ENCODE data around the gene RPL10A.
"Not testable (repeated sequence)": the region's sequence is repeated elsewhere in the genome, so short reads cannot be mapped to it uniquely, and the experiment has no call there.

Gene RPL10A

GRCh38 chr6:35512006-35512405 lies 43.8 kb downstream of the RPL10A start:
- DNase-seq (ENCODE audit: low read depth in 2 of 2) = no peak

DNA sequence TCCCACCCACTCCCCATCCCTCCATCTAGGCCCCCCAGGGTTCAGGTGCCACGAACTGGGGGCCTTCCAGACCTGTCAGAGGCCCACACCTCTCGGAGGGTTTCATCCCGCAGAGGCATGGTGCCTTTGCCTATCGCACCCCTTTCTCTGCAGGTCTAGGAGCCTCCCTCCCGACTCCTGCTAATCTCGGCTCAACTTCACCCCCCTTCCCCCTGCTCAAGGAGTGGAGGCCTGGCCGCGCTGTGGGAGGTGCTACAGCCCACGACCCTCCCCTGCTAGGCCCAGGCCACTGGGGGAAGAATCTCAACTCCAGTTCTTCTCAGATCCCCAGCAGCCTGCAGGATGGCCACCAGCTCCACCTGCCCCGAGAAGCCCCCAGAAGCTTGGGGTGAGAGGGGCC lies 44.5 kb downstream of the RPL10A start, which contains the start of gene TULP1:
Gene TULP1, minus strand, starts transcription at position 157 of the 400 bp plus-strand sequence. Its CDS starts 38 bp downstream, at position 119.
- no peak for DNase-seq (ENCODE audit: low read depth in 2 of 2)

- no peak for DNase-seq (ENCODE audit: low read depth in 2 of 2)
Measured at GRCh38 chr6:35514587-35514986, 46.4 kb downstream of the RPL10A start.

- not testable (repeated sequence) for DNase-seq (ENCODE audit: low read depth in 2 of 2)
Measured at GRCh38 chr6:35515939-35516338, 47.7 kb downstream of the RPL10A start.

DNA sequence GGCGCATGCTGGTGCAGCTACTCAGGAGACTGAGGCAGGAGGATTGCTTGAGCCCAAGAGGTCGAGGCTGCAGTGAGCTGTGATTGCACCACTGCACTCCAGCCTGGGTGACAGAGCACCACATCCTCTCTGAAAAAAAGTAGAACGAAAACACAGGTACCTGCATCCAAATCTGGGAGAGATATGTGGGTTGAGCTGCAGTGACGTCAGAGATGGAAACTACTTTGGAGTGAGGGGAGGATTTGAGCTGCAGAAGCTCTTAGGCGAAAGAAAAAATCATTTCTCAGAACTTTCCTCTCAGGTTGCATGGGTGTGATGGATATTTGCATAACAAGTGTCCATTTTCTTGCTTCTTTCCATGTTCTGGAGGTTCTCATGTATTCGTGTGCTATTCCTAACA lies 48.5 kb downstream of the RPL10A start:
- DNase-seq (ENCODE audit: low read depth in 2 of 2) = no peak

DNA sequence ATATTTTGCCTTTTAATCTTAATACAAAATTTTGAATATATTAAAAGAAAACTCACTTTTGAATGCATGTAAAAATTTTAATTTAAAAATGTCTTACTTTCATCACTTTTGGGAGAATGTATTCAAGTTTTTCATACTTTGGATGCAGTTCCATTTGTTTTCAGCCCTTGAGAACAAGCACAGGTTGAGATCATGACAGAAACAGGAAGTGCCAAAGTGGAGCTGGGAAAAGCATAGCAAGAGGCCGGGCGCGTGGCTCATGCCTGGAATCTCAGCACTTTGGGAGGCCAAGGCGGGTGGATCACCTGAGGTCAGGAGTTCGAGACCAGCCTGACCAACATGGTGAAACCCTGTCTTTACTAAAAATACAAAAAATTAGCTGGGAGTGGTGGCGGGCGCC lies 49.8 kb downstream of the RPL10A start:
- DNase-seq (ENCODE audit: low read depth in 2 of 2) = not testable (repeated sequence)

DNA sequence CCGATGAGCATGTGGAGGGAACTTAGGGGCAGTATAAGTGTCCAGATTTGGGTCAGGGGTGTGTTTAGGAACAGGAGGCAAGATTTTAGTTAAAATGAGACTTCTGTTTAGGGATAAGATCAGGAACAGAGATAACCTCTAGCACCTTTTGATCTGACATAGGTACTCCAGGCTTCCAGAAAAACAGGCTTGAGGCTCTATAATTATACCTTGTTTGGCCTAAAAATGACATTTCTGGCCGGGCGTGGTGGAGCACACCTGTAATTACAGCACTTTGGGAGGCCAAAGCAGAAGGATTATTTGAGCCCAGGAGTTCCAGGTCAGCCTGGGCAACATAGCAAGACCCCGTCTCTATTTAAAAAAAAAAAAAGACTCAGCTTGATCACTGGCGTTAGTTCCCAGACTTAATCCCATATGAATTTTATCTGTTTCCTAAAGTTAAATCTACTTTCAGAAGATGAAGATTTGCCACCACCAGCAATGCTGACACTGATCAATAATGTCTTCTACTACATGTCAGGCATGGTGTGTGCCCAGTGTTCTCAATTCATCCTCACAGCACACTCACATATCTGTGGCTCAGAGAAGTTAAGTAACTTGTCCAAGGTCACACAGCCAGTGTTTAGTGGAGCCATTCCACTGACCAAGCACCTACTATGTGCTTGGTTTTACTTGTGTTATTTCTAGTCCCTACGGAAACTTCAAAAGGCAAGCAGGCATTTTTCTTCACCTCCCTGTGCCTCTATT lies 50.5 kb downstream of the RPL10A start:
- no peak for DNase-seq (ENCODE audit: low read depth in 2 of 2)

DNA sequence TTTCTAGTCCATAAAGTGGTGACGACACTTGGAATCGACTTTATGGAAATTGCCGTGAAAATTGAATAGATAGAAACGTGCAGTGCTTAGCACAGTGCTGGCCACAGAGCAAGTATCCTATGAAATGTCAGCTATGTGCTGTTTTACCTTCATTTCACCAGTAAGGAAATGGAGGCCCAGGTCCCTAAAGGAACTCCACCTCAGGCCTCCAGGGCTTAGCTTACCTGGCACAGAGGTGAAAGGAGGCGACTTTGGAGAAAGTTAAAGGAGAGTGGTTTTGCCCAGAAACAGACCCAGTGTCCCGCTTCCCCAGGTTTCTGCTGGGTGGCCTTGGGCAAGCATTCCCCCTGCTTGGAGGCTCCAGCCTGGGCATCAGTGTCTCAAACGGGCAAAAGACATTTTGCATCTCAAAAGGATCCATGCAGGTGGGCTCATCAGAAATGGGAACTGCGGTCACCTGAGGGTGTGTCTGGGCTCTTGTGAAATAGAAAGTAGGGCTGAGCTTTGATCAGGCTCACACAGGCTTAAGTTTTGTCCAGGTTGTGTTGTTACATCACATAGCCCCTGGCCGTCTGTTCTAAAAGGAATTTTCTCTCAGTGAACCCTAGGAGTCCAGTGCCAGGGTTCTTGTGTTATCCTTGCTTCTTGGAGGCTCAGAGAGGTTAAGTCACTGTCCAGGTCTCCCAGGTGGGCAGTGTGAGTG lies 51.3 kb downstream of the RPL10A start:
- no peak for DNase-seq (ENCODE audit: low read depth in 2 of 2)

All from stimulated activated CD8-positive, alpha-beta memory T cell treated with anti-CD3 and anti-CD28 coated beads, Interleukin-2, amount 100 ng/mL, for 48 hours (primary cell).